GM21717 (cell line): Measurements from ENCODE around the gene EXOC1L.
A peak's percentile ranks its signal among the peaks of the same experiment; 100 is the strongest.
"Not testable (repeated sequence)": the region's sequence is repeated elsewhere in the genome, so short reads cannot be mapped to it uniquely, and the experiment has no call there.

Source experiments
- ATAC-seq: cut with Tn5 transposase; IDR thresholded peaks from one replicate; pipeline ENCODE4 v1.9.1; 2021; ENCODE audit warnings: mild to moderate bottlenecking, moderate library complexity; ENCODE audit not compliant: unreplicated experiment

The EXOC1L gene

GRCh38 chr4:55837903-55838302 is 18.3 kb downstream of the EXOC1L start:
- ATAC-seq, result no peak

DNA sequence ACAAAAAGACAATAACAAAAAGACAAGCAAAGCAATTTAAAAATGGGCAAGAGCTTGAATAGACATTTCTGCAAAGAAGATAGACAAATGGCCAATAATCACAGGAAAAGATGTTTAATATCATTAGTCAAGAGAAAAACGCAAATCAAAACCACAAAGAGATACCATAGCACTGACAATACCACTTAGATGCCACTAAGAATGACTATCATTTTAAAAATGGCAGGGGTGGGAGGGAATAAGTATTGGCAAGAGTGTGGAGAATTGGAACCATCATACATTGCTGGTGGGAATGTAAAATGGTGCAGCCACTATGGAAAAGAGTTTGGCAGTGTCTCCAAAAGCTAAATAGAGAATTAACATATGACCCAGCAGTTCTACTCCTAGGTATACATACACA is 18.8 kb downstream of the EXOC1L start:
- no peak for ATAC-seq

DNA sequence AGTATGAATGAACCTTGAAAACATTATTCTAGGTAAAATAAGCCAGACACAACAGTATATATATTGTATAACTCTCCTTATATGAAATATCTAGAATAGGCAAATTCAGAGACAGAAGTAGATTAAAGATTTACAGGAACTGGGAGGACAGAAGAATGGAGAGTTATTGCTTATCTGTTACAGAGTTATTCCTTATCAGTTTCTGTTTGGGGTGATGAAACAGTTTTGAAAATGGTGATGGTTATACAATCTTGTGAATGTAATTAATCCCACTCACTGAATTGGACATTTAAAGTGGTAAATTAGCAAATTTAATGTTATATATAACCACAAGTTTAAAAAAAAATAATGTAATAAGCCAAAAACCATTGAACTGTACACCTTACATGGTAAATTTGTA is 19.4 kb downstream of the EXOC1L start:
- no peak for ATAC-seq

DNA sequence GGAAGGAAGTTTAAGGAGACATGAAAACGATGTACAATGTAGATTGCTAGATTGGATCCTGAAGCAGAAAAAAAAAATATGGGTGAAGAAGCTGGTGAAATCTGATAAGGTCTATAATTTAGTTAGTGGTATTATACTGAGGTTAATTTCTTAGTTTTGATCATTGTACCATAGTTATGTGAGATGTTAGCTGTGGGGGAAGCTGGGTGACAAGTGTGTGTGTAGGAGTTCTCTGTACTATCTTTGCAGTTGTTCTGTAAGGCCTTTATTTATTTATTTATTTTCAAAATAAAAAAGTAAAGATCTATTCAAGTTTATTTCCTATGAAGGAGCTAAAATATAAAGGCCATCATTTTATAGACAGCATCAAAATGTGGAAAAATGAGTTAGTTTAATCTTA is 21.4 kb downstream of the EXOC1L start:
- no peak for ATAC-seq

DNA sequence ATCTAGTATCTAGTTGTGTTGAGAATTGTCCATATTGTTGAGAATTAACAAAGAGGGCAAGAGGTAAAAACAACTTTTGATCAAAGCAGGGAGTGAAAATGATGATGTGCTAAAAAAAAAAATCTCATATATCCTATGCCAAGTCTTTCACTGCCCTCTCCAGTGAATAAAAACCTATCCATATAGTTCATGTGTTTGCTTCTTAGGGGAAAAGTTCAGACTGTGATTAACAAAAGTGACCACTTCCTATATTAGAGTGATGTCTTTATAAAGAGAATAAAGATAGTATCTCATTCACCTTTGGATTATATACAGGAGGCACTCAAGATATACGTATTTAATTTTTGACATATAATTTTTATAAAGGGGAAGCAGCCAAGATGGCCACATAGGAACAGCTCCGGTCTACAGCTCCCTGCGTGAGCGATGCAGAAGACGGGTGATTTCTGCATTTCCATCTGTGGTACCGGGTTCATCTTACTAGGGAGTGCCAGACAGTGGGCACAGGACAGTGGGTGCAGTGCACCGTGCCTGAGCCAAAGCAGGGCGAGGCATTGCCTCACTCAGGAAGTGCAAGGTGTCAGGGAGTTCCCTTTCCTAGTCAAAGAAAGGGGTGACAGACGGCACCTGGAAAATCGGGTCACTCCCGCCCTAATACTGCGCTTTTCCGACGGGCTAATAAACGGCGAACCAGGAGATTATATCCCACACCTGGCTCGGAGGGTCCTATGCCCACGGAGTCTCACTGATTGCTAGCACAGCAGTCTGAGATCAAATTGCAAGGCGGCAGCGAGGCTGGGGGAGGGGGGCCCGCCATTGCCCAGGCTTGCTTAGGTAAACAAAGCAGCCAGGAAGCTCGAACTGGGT is 22.0 kb downstream of the EXOC1L start:
- not testable (repeated sequence) for ATAC-seq

- ATAC-seq, result not testable (repeated sequence)
Observed at GRCh38 chr4:55842312-55842711, 22.7 kb downstream of the EXOC1L start.

DNA sequence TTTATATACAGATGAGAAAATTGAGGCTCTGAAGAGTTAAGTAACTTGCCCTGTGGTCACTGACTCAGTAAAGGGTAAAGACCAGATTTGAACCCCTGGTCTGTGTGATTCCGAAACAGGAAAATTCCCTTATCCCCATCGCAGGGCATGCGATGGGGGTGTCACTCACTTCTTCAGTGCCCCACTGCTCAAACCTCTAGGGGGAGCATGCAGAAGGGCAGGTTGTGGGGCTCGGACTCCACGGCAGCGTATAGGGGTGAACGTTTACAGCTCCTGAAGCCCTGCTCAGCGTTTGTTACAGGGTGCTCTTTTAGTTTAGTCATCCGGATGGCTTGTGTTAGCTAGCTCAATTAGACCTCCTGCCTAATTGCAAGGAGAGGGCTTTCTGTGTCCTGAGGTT is 30.1 kb downstream of the EXOC1L start:
- ATAC-seq, result no peak

DNA sequence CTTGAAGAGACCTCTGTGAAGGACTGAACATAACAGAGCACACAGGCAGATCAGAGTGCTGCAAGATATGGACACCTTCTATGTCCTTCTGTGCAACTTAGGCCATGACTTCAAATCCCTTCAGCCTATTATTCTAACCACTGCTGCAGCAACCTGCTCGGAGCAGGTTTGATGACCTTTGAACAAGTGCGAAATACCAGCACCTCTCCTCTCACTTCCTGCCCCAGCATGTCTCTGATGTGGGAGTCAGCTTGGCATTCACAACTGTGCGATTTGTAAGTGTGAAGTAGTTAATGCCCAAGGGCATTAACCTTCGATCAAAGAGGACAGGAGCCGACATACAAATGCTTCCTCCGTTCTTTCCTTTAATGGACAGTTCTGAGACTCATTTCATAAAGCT is 32.3 kb downstream of the EXOC1L start:
- no peak for ATAC-seq

DNA sequence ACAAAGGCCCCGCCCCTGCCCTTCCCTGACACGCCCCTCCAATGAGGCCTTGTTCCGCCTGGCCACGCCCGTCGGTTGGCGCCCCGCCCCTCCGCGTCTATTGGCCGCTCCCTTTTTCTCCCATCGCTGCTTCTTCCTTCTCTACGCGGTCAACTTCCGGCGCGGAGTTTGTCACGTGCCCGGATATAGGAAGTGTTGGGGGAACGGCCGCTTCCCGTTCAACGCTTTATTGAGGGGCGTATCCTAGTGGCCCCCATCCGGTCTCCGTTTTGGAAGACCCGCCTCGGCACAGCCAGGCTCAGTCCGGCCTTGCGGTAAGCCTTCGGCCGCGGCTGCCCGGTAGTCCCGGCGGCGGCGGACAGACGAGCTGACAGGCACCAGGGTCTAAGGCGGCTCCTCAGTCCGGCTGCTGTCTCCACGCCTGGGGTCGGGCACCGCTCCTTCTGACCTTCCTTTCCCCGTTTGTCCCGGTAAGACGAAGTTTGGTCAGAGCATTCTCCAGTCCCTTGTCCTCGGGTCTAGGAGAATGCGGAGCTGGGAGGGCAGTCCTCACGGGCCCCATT is 34.0 kb downstream of the EXOC1L start, which contains the start of gene EXOC1:
TSS of gene EXOC1 (plus strand) at position 165 of the 563 bp plus-strand sequence. CDS start 4,676 bp downstream, outside the sequence.
- peak; percentile 99 for ATAC-seq

DNA sequence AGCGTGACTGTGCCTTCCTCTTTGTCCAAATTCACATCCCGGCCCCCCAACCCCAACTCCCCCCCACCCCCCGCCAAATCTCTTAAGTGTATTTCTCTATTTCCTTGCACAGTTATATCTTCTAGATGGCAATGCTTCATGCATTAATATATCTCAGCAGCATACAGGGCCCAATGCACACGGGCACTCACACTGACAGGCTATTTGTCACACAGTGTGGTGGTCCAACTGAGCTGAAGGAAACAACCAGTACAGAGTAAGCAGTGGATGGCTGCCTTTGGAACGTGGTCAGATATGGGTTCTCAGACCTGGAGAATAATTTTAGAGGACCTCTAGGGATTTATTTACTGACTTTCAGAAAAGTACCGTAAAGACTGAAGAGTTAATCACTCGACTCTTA is 34.5 kb downstream of the EXOC1L start:
- no peak for ATAC-seq

- ATAC-seq, result no peak
Observed at GRCh38 chr4:55857586-55857985, 38.0 kb downstream of the EXOC1L start.

GRCh38 chr4:55859711-55860110 is 40.1 kb downstream of the EXOC1L start:
- ATAC-seq, result no peak

DNA sequence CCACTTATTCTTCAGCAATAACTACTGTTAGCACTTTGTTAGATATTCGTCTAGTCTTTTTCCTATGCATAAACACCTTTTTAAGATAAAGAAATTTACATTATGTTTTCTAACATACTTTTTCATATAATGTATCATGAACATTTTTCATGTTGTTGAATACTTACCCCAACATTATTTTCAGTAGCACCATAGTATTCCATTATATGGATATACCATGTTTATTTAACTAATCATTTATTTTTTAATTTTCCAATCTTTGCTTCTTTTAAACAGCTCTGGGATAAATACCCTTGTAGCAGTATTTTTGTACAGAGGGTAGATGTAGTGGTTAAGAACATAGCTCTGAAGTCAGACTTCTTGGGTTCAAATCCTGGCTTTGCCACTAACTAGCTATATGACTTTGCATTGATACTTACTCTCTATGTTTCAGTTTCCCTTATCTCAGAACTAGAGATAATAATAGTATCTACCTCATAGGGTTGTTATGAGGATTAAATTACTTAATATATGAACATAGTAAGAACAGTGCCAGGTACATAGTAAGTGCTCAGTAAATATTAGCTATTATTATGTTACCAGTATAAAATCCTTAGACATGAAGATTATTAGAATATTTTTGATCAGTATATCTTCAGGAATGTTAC is 45.1 kb downstream of the EXOC1L start:
- ATAC-seq, result no peak

DNA sequence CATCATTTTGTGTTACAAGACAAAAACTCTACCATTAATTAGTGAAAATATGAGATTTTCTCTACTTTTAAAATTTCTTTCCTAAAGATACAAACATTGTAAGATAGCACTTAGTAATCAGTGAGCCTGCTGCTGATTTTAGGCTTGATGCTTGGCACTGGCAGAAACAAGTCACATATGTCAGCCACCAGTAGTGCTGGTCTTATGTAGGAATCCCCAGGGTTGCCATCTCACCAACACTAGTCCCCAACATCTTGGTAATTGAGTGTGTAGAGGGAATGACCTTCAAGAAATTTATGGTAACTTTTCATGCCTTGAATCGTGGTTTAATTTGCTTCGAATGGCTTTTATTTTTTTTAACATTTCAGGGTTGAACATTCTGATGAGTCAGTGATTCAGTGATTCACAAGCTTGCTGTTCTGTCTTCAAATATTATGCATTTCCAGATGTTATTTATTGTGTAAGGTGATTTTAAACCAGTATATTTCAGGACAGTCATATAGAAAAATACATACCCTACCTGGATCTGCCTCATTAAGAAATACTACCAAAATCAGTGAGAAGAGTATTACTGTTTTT is 45.7 kb downstream of the EXOC1L start:
- ATAC-seq, result no peak

DNA sequence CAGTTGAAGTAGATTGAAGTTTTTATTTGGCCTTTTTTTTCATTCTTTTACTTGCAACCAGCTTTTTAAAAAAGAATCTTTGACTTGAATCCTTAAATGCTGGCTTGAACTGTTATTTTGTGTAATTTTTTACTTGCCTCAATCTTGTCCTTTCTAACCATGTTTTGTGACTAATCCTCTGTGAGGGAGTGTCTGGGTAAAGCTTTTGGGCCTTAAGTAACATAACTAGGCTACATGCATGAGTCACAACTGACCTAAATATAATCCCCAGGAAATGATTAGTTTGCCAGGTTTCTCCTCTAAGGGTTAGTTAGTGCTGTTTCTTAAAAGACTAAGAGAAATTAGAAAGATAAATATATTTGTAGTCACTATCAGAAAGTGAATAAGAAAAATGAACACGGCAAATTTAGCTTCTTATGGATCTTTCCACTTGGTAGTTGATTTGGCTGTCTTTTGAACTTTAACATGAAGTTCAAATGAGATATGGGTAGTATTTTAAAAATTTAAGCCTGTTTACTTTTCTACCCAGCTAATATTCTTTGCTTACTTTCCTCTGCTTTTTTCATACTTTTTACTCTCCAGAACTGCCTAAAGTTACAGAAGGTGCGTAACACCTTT is 46.8 kb downstream of the EXOC1L start:
- peak; percentile 85 for ATAC-seq

DNA sequence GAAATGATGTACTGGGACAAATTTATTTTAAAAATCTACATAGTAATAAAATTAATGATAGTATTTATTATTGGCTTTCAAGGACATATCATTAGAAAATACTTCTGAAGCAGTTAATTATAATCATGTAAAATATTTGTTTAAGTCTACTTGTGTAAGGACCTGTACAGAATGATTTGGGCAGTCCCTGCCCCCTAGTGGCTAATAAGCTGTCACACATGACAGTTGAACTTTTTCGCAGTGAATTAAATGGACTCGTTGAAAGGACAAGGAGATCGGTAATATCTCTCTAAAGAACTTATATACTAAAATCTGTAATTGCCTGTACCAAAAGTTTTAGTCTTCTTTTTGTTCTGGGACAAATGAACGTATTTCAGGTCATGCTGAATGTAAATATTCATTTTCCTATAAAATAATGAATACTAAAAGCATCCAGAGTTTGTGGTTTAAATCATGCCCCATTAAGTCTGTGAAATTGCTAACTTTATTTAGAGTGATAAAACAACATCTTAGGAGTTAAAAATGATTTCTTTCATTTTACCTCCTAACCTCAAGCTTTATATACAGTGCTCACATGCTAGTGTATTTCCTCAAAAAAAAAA is 47.5 kb downstream of the EXOC1L start:
- peak; percentile 84 for ATAC-seq

DNA sequence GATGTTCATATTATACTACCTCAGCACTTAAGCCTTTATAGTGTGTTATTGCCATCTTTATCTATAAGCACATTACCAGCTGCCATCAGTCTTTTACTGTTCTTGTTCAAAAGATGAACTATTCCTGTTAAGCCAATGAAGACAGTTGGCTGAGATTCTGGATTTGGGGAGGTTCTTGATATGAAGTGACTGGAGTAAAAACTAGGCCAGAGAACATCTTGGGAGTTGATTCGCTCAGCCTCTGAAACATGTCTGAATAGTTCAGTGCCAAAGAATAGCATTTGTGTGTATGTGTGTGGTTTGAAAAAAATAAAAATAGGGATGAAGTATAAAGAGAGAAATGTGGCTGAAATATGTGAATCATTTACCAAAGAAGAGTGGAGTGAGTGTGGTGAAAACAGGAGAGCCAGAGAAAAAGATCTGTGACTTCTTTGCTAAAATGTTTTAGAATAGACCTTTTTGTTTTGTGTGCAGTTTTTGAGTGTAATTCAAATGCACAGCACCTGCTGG is 49.0 kb downstream of the EXOC1L start:
- no peak for ATAC-seq

GRCh38 chr4:55871299-55871800 is 51.8 kb downstream of the EXOC1L start:
- no peak for ATAC-seq

DNA sequence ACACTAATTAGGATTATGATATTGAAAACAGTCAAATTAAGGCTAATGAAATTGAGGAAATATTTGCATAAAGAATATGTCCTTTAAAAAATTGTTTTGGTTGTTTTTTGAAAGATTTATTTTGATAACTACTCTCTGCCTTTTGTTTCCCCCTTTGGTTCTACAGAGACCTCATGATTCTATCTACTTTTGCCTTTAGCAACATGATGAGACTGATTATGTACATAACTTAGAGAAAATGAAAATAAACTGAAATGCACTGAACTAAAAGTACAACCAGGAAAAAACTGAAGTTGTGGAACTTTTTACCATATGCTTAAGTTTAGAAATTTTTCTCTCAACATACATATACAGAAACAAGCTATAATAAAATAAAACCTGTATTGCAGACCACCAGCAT is 55.2 kb downstream of the EXOC1L start:
- ATAC-seq, result no peak

DNA sequence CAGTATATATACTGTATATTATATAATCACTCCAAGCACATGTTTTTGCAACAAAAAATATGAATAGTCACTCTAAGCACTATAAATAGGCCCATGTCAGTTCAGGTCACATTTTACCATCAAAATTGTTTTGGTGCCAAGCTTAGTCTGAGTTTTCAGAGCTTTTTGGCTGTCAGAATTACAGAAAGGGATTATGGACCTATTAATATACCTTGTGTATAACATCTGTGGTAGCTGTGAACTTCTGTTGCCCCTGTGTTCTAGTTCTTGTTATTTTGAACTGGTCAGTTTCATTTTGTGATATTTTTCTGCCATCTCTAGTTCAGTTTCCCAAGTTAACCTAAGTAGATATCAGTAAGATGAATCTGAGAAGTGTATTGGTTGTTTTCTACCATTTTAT is 56.8 kb downstream of the EXOC1L start:
- ATAC-seq, result no peak
